ENCODE results near the gene CFAP77. TPM values are rescaled to one million over a fixed set of nuclear protein-coding genes. Genes with fewer than 3 reads are reported as not detected.

Gene CFAP77
- total RNA-seq, 1 experiment from 2014 or later: 0.11 TPM

- POLR2A ChIA-PET (ENCODE audit: unreplicated experiment): no interaction called here
These were observed 196.1 kb downstream of the CFAP77 start for GRCh38 chr9:132606066-132606465.

GRCh38 chr9:132609184-132609583 is 199.2 kb downstream of the CFAP77 start:
- Histone ChIP-seq H3K4me2 (ENCODE audit: low read length) (no peak overlapping the region), H3F3A (ENCODE audit: low read length, unreplicated experiment) (no peaks in the 10 kb centered on the region), H3K4me3 (ENCODE audit: low read length) (no peak overlapping the region), H3K27me3 (ENCODE audit: low read length) (no peaks in the 10 kb centered on the region), H3K36me3 (ENCODE audit: low read depth, low read length) (peaks cover 6% of the 10 kb centered on the region; the same call in 1 of the 2 replicates), H3K9me3 (ENCODE audit: low read length) (no peaks in the 10 kb centered on the region), H3K9ac (ENCODE audit: low read length) (no peak overlapping the region), H3K9me2 (replicated peaks; ENCODE audit: low read length) (no peaks in the 10 kb centered on the region), H3K27ac (ENCODE audit: low read length) (peak overlapping the region; percentile 90), H3K79me2 (ENCODE audit: low read length) (no peaks in the 10 kb centered on the region), H2AFZ (ENCODE audit: low read length) (no peak overlapping the region), H3K4me1 (ENCODE audit: insufficient read depth, low read length) (peaks cover 7% of the 10 kb centered on the region), H4K20me1 (ENCODE audit: low read length) (no peaks in the 10 kb centered on the region)
- BruUV-seq (replicated peaks): no TSS peak
- DNase-seq (no peak), ATAC-seq (no peak)
- TF ChIP-seq CTCF (conservative IDR thresholded peaks at IDR 0.05; ENCODE audit: low read depth, low read length): no peak
- TF ChIP-seq EZH2 (IDR thresholded peaks at IDR 0.05; ENCODE audit: low read length, unreplicated experiment): no peak
- TF ChIP-seq EZH2phosphoT487 (IDR thresholded peaks at IDR 0.05; ENCODE audit: borderline replicate concordance, low read length): no peak
- CTCF ChIA-PET: no interaction called here
- POLR2A ChIA-PET (ENCODE audit: unreplicated experiment): no interaction called here
- intact Hi-C loops (cut with micrococcal nuclease): no loop called here

More at GRCh38 chr9:132606066-132606465, 196.1 kb downstream of the CFAP77 start:
- H3K4me2 ChIP-seq (ENCODE audit: low read length): no peak overlapping the region
- no peaks in the 10 kb centered on the region for H3K9me2 ChIP-seq (replicated peaks; ENCODE audit: low read length)
- no peak for TF ChIP-seq EZH2phosphoT487 (IDR thresholded peaks at IDR 0.05; ENCODE audit: borderline replicate concordance, low read length)
- TF ChIP-seq CTCF (conservative IDR thresholded peaks at IDR 0.05; ENCODE audit: low read depth, low read length): no peak
- no peak for TF ChIP-seq EZH2 (IDR thresholded peaks at IDR 0.05; ENCODE audit: low read length, unreplicated experiment)
- no peaks in the 10 kb centered on the region for H4K20me1 ChIP-seq (ENCODE audit: low read length)
- peaks cover 7% of the 10 kb centered on the region for H3K4me1 ChIP-seq (ENCODE audit: insufficient read depth, low read length)
- CTCF ChIA-PET: no interaction called here
- DNase-seq (no peak), ATAC-seq (no peak)
- intact Hi-C loops (cut with micrococcal nuclease): no loop called here
- no peak overlapping the region for H3K9ac ChIP-seq (ENCODE audit: low read length)
- no peaks in the 10 kb centered on the region for H3K79me2 ChIP-seq (ENCODE audit: low read length)
- H3K4me3 ChIP-seq (ENCODE audit: low read length): no peak overlapping the region
- peaks cover 6% of the 10 kb centered on the region; the same call in 1 of the 2 replicates for H3K36me3 ChIP-seq (ENCODE audit: low read depth, low read length)
- H3K27me3 ChIP-seq (ENCODE audit: low read length): no peaks in the 10 kb centered on the region
- H2AFZ ChIP-seq (ENCODE audit: low read length): no peak overlapping the region
- no peaks in the 10 kb centered on the region for H3F3A ChIP-seq (ENCODE audit: low read length, unreplicated experiment)
- no TSS peak for BruUV-seq (replicated peaks)
- H3K27ac ChIP-seq (ENCODE audit: low read length): no peak overlapping the region
- no peaks in the 10 kb centered on the region for H3K9me3 ChIP-seq (ENCODE audit: low read length)

- H3K27ac ChIP-seq (ENCODE audit: low read length): peak overlapping the region; percentile 90
- H3K9me3 ChIP-seq (ENCODE audit: low read length): no peaks in the 10 kb centered on the region
- H3F3A ChIP-seq (ENCODE audit: low read length, unreplicated experiment): no peaks in the 10 kb centered on the region
- TF ChIP-seq EZH2 (IDR thresholded peaks at IDR 0.05; ENCODE audit: low read length, unreplicated experiment) (no peak), CTCF (conservative IDR thresholded peaks at IDR 0.05; ENCODE audit: low read depth, low read length) (no peak), EZH2phosphoT487 (IDR thresholded peaks at IDR 0.05; ENCODE audit: borderline replicate concordance, low read length) (no peak)
- H3K9ac ChIP-seq (ENCODE audit: low read length): peak overlapping the region; percentile 31; the same call in 1 of the 2 replicates
- no TSS peak for BruUV-seq (replicated peaks)
- H3K4me2 ChIP-seq (ENCODE audit: low read length): no peak overlapping the region
- H3K4me1 ChIP-seq (ENCODE audit: insufficient read depth, low read length): peaks cover 7% of the 10 kb centered on the region
- intact Hi-C loops (cut with micrococcal nuclease): no loop called here
- H3K4me3 ChIP-seq (ENCODE audit: low read length): no peak overlapping the region
- DNase-seq (peak; percentile 84), ATAC-seq (peak; percentile 85)
- POLR2A ChIA-PET (ENCODE audit: unreplicated experiment): no interaction called here
- no peak overlapping the region for H2AFZ ChIP-seq (ENCODE audit: low read length)
- no peaks in the 10 kb centered on the region for H3K27me3 ChIP-seq (ENCODE audit: low read length)
- H3K36me3 ChIP-seq (ENCODE audit: low read depth, low read length): peaks cover 6% of the 10 kb centered on the region; the same call in 1 of the 2 replicates
- CTCF ChIA-PET: no interaction called here
- H4K20me1 ChIP-seq (ENCODE audit: low read length): no peaks in the 10 kb centered on the region
- H3K79me2 ChIP-seq (ENCODE audit: low read length): no peaks in the 10 kb centered on the region
- H3K9me2 ChIP-seq (replicated peaks; ENCODE audit: low read length): no peaks in the 10 kb centered on the region
These were observed 199.8 kb downstream of the CFAP77 start for GRCh38 chr9:132609829-132610228.

All from PC-3 (cell line).